ENCODE measurements around the gene PANK4. TPM values are rescaled to one million over a fixed set of nuclear protein-coding genes. Genes with fewer than 3 reads are reported as not detected.

PANK4 gene
- total and polyA plus RNA-seq, 9 of the 15 experiments (the other 6 are each of a cell fraction or from before 2014, with no cell fraction given): 0.93 to 55.6 (median 31.5) TPM

DNA sequence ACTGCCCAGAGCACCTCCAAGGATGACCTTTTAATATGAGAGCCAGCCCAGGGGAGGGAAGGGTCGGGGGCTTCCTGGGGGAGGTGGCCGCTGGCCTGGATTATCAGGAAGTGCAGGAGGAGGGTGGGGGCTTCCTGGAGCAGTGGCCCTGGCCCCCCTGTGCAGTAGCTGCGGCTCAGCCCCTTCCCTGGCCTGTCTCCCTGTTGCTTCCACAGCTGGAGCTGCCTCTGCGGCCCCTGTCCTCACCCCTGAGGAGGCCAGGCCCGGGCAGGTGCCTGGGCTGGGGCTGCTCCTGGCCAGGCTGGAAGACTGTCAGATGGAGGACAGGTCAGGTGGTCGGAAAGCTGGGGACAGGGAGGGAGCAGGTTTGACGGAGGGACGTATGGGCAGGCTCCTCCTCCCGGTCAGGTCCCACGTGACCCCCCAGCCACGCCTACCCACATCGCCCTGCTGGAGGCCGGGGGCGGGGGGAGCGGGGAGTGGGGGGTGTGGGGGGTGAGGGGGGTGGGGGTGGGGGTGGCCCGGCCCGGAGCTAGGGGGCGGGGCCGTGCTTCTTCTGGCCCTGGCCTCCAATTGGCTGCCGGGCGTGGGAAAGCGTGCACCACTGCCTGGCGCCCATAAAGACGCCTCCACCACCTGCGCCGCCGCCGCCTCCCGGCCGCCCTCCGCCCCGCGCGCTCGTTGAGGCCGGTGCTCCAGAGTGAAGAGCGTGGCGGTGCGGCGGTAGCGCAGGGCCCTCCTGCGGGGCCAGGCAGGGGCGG lies 19.5 kb upstream of the PANK4 start (continued):
- TF ChIP-seq, protein P1, sequence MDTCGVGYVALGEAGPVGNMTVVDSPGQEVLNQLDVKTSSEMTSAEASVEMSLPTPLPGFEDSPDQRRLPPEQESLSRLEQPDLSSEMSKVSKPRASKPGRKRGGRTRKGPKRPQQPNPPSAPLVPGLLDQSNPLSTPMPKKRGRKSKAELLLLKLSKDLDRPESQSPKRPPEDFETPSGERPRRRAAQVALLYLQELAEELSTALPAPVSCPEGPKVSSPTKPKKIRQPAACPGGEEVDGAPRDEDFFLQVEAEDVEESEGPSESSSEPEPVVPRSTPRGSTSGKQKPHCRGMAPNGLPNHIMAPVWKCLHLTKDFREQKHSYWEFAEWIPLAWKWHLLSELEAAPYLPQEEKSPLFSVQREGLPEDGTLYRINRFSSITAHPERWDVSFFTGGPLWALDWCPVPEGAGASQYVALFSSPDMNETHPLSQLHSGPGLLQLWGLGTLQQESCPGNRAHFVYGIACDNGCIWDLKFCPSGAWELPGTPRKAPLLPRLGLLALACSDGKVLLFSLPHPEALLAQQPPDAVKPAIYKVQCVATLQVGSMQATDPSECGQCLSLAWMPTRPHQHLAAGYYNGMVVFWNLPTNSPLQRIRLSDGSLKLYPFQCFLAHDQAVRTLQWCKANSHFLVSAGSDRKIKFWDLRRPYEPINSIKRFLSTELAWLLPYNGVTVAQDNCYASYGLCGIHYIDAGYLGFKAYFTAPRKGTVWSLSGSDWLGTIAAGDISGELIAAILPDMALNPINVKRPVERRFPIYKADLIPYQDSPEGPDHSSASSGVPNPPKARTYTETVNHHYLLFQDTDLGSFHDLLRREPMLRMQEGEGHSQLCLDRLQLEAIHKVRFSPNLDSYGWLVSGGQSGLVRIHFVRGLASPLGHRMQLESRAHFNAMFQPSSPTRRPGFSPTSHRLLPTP (IDR thresholded peaks at IDR 0.05; ENCODE audit: borderline replicate concordance, extremely low read depth, insufficient read length): peak; percentile 63
- peak; percentile 40 to 68 for TF ChIP-seq MAZ (CRISPR knock-in tag; conservative IDR thresholded peaks at IDR 0.05 in 1 of 2, IDR thresholded peaks at IDR 0.05 in 1 of 2)
- TF ChIP-seq, protein P2, sequence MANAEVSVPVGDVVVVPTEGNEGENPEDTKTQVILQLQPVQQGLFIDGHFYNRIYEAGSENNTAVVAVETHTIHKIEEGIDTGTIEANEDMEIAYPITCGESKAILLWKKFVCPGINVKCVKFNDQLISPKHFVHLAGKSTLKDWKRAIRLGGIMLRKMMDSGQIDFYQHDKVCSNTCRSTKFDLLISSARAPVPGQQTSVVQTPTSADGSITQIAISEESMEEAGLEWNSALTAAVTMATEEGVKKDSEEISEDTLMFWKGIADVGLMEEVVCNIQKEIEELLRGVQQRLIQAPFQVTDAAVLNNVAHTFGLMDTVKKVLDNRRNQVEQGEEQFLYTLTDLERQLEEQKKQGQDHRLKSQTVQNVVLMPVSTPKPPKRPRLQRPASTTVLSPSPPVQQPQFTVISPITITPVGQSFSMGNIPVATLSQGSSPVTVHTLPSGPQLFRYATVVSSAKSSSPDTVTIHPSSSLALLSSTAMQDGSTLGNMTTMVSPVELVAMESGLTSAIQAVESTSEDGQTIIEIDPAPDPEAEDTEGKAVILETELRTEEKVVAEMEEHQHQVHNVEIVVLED (CRISPR knock-in tag; IDR thresholded peaks at IDR 0.05): 0 out of 2 replicates have a peak, but pooled peaks have one; percentile 11
